Measurements from ENCODE around the gene POLR1C.

Gene POLR1C

GRCh38 chr6:43510827-43511163 lies 6.1 kb upstream of the POLR1C start:
- Histone ChIP-seq H3F3A (ENCODE audit: low read depth) (peaks cover 2% of the 10 kb centered on the region; the same call in 1 of the 2 replicates), H3K4me2 (ENCODE audit: low read depth, low read length, poor library complexity, severe bottlenecking) (no peak overlapping the region), H3K79me2 (ENCODE audit: insufficient read depth, low read length) (peaks cover 25% of the 10 kb centered on the region), H3K9me3 (ENCODE audit: insufficient read depth, low read depth, low read length) (no peaks in the 10 kb centered on the region), H3K27me3 (ENCODE audit: insufficient read depth, low read length, poor library complexity, severe bottlenecking) (no peaks in the 10 kb centered on the region), H3K4me1 (ENCODE audit: insufficient read depth, low read length, poor library complexity, severe bottlenecking) (peaks cover 17% of the 10 kb centered on the region), H2AFZ (ENCODE audit: low read length) (no peak overlapping the region), H3K9me2 (replicated peaks; ENCODE audit: low read depth, low read length) (no peaks in the 10 kb centered on the region), H3K9ac (ENCODE audit: low read depth, low read length, poor library complexity, severe bottlenecking) (no peak overlapping the region), H3K36me3 (ENCODE audit: insufficient read depth, low read length) (peaks cover 15% of the 10 kb centered on the region; the same call in 1 of the 2 replicates), H4K20me1 (ENCODE audit: insufficient read depth, low read length, poor library complexity, severe bottlenecking) (peaks cover 17% of the 10 kb centered on the region), H3K4me3 (ENCODE audit: low read length, poor library complexity, severe bottlenecking) (no peak overlapping the region)
- TF ChIP-seq CTCF (conservative IDR thresholded peaks at IDR 0.05; ENCODE audit: low read length) (no peak), EZH2phosphoT487 (IDR thresholded peaks at IDR 0.05; ENCODE audit: borderline replicate concordance) (no peak)

DNA sequence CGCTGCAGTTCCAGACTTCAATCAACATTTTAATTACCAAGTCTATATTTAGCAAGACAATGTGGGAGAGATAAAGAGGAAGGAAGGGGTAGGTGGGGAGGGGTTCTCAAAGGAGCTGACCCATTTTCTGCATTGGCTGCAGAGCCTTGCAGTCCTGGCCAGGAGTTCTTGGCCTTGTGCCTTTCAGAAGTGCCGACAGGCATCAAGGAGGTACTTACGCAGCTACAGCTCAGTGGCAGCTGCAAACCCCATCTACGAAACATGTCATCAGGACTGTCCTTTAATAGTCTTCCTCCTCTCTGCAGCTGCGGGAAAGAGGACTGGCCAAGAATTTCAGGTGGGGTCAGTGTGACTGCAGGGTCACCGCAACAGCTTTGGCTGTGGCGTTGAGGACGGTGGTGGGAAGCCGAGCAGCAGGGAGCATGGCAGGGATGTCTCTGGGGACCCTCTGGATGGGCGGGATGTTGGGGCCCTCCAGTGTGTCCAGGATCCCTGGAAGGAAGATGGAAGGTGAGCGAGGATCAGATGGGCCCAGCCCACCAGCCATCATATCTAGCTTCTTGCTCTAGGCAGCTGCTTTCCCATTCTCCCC lies 5.0 kb upstream of the POLR1C start:
- no peak overlapping the region for H3K9ac ChIP-seq (ENCODE audit: low read depth, low read length, poor library complexity, severe bottlenecking)
- TF ChIP-seq CTCF (conservative IDR thresholded peaks at IDR 0.05; ENCODE audit: low read length) (no peak), EZH2phosphoT487 (IDR thresholded peaks at IDR 0.05; ENCODE audit: borderline replicate concordance) (no peak)
- H3F3A ChIP-seq (ENCODE audit: low read depth): peaks cover 2% of the 10 kb centered on the region; the same call in 1 of the 2 replicates
- H4K20me1 ChIP-seq (ENCODE audit: insufficient read depth, low read length, poor library complexity, severe bottlenecking): peaks cover 23% of the 10 kb centered on the region
- peaks cover 36% of the 10 kb centered on the region for H3K79me2 ChIP-seq (ENCODE audit: insufficient read depth, low read length)
- H3K4me3 ChIP-seq (ENCODE audit: low read length, poor library complexity, severe bottlenecking): no peak overlapping the region
- peaks cover 23% of the 10 kb centered on the region for H3K4me1 ChIP-seq (ENCODE audit: insufficient read depth, low read length, poor library complexity, severe bottlenecking)
- peaks cover 15% of the 10 kb centered on the region; the same call in 1 of the 2 replicates for H3K36me3 ChIP-seq (ENCODE audit: insufficient read depth, low read length)
- H3K9me2 ChIP-seq (replicated peaks; ENCODE audit: low read depth, low read length): no peaks in the 10 kb centered on the region
- H3K9me3 ChIP-seq (ENCODE audit: insufficient read depth, low read depth, low read length): no peaks in the 10 kb centered on the region
- no peak overlapping the region for H3K4me2 ChIP-seq (ENCODE audit: low read depth, low read length, poor library complexity, severe bottlenecking)
- H2AFZ ChIP-seq (ENCODE audit: low read length): no peak overlapping the region
- H3K27me3 ChIP-seq (ENCODE audit: insufficient read depth, low read length, poor library complexity, severe bottlenecking): no peaks in the 10 kb centered on the region

- Histone ChIP-seq H2AFZ (ENCODE audit: low read length) (no peak overlapping the region), H3K4me3 (ENCODE audit: low read length, poor library complexity, severe bottlenecking) (peak overlapping the region; percentile 93), H3K79me2 (ENCODE audit: insufficient read depth, low read length) (peaks cover 69% of the 10 kb centered on the region), H3K9me2 (replicated peaks; ENCODE audit: low read depth, low read length) (no peaks in the 10 kb centered on the region), H3K36me3 (ENCODE audit: insufficient read depth, low read length) (peaks cover 32% of the 10 kb centered on the region; the same call in 1 of the 2 replicates), H3K9ac (ENCODE audit: low read depth, low read length, poor library complexity, severe bottlenecking) (peak overlapping the region; percentile 97), H3K27me3 (ENCODE audit: insufficient read depth, low read length, poor library complexity, severe bottlenecking) (no peaks in the 10 kb centered on the region), H3F3A (ENCODE audit: low read depth) (peaks cover 2% of the 10 kb centered on the region; the same call in 1 of the 2 replicates), H3K9me3 (ENCODE audit: insufficient read depth, low read depth, low read length) (no peaks in the 10 kb centered on the region), H3K4me2 (ENCODE audit: low read depth, low read length, poor library complexity, severe bottlenecking) (peak overlapping the region; percentile 87), H4K20me1 (ENCODE audit: insufficient read depth, low read length, poor library complexity, severe bottlenecking) (peaks cover 31% of the 10 kb centered on the region), H3K4me1 (ENCODE audit: insufficient read depth, low read length, poor library complexity, severe bottlenecking) (peaks cover 38% of the 10 kb centered on the region)
- no peak for TF ChIP-seq EZH2phosphoT487 (IDR thresholded peaks at IDR 0.05; ENCODE audit: borderline replicate concordance)
- no peak for TF ChIP-seq CTCF (conservative IDR thresholded peaks at IDR 0.05; ENCODE audit: low read length)
Observed at GRCh38 chr6:43515808-43516207, 1.1 kb upstream of the POLR1C start.
